ENCODE data around the gene ATG7.

DNA sequence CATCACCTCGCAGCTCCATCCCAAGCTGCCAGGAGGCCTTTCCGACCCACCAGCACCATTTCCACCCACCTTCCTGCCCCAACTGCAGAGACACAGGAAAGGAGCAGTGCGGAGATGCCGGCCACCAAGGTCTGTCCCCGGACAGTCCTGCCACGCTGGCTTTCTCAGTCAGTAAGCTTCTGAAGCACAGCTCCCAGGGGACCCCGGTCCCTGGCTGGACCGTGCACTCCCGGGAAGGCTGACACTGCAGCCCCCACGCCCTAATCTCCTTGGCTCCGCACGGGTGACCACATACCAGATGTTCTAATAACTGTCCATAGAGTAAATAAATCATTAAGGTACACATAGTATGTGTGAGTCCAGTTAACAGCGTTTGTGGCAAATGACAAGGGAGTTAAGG lies 298.1 kb downstream of the ATG7 start:
- TF ChIP-seq EP300 (IDR thresholded peaks at IDR 0.05) (no peak), JUNB (IDR thresholded peaks at IDR 0.05) (no peak), MAFK (IDR thresholded peaks at IDR 0.05; ENCODE audit: partially characterized antibody) (no peak)
- TF ChIP-seq, protein P1, sequence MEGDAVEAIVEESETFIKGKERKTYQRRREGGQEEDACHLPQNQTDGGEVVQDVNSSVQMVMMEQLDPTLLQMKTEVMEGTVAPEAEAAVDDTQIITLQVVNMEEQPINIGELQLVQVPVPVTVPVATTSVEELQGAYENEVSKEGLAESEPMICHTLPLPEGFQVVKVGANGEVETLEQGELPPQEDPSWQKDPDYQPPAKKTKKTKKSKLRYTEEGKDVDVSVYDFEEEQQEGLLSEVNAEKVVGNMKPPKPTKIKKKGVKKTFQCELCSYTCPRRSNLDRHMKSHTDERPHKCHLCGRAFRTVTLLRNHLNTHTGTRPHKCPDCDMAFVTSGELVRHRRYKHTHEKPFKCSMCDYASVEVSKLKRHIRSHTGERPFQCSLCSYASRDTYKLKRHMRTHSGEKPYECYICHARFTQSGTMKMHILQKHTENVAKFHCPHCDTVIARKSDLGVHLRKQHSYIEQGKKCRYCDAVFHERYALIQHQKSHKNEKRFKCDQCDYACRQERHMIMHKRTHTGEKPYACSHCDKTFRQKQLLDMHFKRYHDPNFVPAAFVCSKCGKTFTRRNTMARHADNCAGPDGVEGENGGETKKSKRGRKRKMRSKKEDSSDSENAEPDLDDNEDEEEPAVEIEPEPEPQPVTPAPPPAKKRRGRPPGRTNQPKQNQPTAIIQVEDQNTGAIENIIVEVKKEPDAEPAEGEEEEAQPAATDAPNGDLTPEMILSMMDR (IDR thresholded peaks at IDR 0.05): no peak

Data from A549 (cell line).